Measurements from ENCODE around the gene NOLC1. TPM values are rescaled to one million over a fixed set of nuclear protein-coding genes. Genes with fewer than 3 reads are reported as not detected.

The NOLC1 gene
- total RNA-seq, 1 donor from 2014 or later = 19.3 TPM

DNA sequence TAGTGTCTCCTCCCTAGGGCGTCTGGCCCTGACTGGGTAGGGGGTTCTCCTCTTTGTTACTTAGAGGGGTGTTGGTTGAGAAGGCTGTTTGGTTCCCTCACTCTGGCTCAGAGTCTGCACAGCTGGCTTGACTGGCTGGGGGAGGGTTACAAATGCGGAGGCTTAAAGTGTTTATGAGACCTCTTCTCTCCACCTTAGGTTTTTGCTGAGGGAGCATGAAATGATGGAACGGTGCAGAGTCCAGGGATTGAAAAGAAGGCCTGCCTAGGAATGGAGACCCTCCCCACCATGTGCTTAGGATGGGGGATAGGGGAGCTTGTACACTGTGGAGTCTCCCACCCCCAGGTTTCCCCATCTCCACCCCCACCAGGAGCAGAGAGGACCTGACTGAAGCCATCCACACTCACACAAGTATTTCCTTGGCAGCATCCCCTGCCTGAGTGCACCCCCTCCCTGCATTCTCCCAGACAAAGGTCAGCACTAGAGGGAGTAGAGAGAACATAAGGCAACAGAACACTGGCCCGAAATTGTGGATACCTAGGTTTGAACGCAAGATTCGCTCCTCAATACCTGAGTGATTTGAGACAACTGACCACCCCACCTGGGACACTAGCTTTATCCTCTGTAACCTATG lies 30.3 kb upstream of the NOLC1 start:
- no peak for ATAC-seq
- DNase-seq (ENCODE audit: low spot score) = no peak

GRCh38 chr10:102122450-102122849 lies 29.7 kb upstream of the NOLC1 start:
- no peak for DNase-seq (ENCODE audit: low spot score)
- no peak for ATAC-seq

DNA sequence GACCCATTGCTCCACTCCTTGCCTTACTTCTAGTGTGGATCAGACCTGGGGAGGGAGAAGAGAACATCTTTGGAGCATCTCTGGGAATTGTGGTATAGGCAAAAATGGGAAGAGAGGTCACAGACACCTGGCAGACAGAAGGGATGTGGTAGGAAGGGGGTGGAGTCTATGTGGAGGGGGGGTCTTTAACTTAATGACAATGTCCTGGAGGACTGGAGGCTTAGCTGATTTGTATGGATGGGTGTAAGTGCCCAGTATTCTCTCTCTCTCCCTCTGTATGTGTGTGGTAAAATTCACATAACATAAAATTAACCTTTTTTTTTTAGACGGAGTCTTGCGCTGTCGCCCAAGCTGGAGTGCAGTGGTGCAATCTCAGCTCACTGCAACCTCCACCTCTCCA lies 29.0 kb upstream of the NOLC1 start:
- ATAC-seq (no peak), DNase-seq (ENCODE audit: low spot score) (no peak)

GRCh38 chr10:102131286-102132170 lies 20.7 kb upstream of the NOLC1 start:
- no peak for ATAC-seq
- no peak for DNase-seq (ENCODE audit: low spot score)

DNA sequence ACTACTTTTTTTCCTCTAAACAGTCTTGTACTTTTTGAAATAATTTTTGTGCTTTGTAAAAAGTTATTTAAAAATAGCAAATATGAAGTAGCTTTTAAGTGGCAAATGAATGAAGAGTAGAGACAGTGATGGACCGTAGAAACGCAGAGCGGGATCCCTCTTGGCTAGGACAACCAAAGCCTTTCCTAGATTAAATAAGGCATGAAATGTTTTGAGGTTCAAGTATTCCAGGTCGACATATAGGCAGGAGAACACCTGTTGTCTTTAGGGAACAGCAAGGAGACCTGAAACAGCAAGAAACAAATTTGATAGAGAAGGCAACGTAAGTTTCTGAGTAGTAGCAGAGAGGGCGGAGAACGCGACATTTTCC lies 20.0 kb upstream of the NOLC1 start:
- ATAC-seq (peak; percentile 1), DNase-seq (ENCODE audit: low spot score) (no peak)

GRCh38 chr10:102132563-102133372 lies 19.4 kb upstream of the NOLC1 start, which contains the start of gene PPRC1:
Gene PPRC1, plus strand, starts transcription at chr10:102133040. Its CDS starts 29 bp downstream, at chr10:102133069.
- DNase-seq (ENCODE audit: low spot score) = peak; percentile 98
- ATAC-seq = peak; percentile 95

GRCh38 chr10:102133373-102134195 lies 18.6 kb upstream of the NOLC1 start:
- ATAC-seq = peak; percentile 29
- peak; percentile 67 for DNase-seq (ENCODE audit: low spot score)

DNA sequence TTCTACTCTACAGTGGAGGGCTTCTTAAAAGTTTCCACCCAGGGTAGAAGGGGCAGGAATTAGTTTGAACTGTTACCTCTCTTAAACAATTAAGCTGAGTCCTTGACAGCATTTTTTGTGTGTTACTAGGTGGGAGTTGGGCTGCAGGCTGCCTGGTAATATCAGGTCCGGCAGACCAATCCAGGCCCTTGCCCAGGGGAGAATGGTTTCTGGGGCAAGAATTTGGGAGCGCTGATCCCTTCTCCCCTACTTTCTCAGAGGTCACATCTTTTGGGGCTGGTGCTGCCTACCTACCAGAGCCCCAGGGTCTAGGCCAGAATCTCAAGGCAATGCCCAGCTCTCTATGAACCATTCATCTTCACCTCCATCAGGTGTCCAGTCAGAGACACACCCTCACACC lies 17.8 kb upstream of the NOLC1 start:
- no peak for DNase-seq (ENCODE audit: low spot score)
- ATAC-seq = no peak

GRCh38 chr10:102135956-102136526 lies 16.1 kb upstream of the NOLC1 start:
- DNase-seq (ENCODE audit: low spot score) = no peak

GRCh38 chr10:102139281-102140110 lies 12.7 kb upstream of the NOLC1 start:
- DNase-seq (ENCODE audit: low spot score) = no peak
- ATAC-seq = no peak

More at GRCh38 chr10:102135956-102136526, 16.1 kb upstream of the NOLC1 start:
- ATAC-seq = no peak

GRCh38 chr10:102140218-102140617 lies 12.0 kb upstream of the NOLC1 start:
- ATAC-seq = peak; percentile 10
- DNase-seq (ENCODE audit: low spot score) = no peak

DNA sequence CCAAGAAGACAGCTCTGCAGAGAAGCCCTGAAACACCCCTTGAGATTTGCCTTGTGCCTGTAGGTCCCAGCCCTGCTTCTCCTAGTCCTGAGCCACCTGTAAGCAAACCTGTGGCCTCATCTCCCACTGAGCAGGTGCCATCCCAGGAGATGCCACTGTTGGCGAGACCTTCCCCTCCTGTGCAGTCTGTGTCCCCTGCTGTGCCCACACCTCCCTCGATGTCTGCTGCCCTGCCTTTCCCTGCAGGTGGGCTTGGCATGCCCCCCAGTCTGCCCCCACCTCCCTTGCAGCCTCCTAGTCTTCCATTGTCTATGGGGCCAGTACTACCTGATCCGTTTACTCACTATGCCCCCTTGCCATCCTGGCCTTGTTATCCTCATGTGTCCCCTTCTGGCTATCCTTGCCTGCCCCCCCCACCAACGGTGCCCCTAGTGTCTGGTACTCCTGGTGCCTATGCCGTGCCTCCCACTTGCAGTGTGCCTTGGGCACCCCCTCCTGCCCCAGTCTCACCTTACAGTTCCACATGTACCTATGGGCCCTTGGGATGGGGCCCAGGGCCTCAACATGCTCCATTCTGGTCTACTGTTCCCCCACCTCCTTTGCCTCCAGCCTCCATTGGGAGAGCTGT lies 11.2 kb upstream of the NOLC1 start:
- ATAC-seq (no peak), DNase-seq (ENCODE audit: low spot score) (no peak)

- DNase-seq (ENCODE audit: low spot score) (no peak), ATAC-seq (no peak)
These were observed 10.5 kb upstream of the NOLC1 start for GRCh38 chr10:102141583-102142107.

GRCh38 chr10:102146971-102147428 lies 5.2 kb upstream of the NOLC1 start:
- no peak for DNase-seq (ENCODE audit: low spot score)
- no peak for ATAC-seq

DNA sequence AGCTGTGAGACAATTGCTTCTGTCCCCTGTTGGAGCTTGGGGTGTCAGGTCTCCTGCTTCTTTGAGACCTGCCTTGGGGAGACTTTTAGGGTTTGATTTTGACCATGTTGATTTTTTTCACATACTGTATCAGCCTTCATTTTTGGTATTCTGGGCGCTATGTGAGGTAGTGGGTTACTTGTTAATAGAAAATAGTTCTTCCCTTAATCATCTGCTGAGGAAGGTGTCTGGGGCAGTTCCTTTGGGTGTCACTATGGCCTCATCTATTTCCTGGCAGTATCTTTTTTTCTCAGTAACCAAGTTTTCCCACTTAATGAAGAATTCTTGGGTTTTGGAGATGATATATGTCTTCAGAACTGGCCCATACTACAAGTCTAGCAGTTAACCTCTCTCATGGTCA lies 4.6 kb upstream of the NOLC1 start:
- ATAC-seq = no peak

GRCh38 chr10:102148275-102148674 lies 3.9 kb upstream of the NOLC1 start:
- ATAC-seq (no peak), DNase-seq (ENCODE audit: low spot score) (no peak)

More for the DNA sequence above, 4.6 kb upstream of the NOLC1 start:
- no peak for DNase-seq (ENCODE audit: low spot score)

DNA sequence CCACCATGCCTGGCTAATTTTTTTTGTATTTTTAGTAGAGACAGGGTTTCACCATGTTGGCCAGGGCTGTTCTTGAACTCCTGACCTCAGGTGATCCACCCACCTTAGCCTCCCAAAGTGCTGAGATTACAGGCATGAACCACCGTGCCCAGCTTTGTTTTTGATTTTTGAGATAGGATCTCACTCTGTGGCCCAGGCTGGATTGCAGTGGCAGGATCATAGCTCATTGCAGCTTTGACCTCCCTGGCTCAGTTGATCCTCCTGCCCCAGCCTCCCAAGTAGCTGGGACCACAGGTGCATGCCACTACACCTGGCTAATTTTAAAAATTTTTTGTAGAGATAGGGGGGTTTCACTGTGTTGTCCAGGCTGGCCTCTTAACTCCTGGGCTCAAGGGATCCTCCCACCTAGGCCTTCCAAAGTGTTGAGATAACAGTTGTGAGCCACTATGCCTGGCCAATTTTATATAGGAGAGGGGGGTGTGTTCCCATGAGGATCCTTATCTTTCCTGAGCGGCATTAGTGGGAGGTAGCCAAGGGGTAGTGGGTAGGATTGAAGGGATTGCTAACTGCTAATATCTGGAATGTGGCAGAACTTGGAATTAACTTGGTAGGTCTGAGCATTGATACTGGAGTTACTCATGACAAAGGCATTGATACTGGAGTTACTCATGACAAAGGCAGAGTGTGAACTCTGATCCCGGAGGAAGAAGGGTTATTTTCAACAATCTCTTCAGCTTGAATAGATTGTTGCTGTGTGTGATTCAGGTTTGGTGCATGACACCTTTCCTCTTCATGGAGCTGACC lies 1.0 kb upstream of the NOLC1 start:
- no peak for ATAC-seq
- DNase-seq (ENCODE audit: low spot score) = no peak

GRCh38 chr10:102152545-102152890 lies 329 bp downstream of the NOLC1 start:
- DNase-seq (ENCODE audit: low spot score) (no peak), ATAC-seq (peak; percentile 26)

Measured in left lobe of liver (tissue), 2 donors.